Mucosa of rectum (tissue), 2 donors: ENCODE results near the gene KCNH3.

Source experiments
- H3K27ac ChIP-seq, 2 donors: one replicate each; pipeline ENCODE4 v1.7.0; 2013; ENCODE audit warnings: inconsistent platforms in 2 of 2, low read depth in 2 of 2, low read length in 2 of 2
- H3K27me3 ChIP-seq, 2 donors: one replicate each; pipeline ENCODE4 v1.7.0; 2013; ENCODE audit warnings: low read length in 2 of 2; ENCODE audit not compliant: control insufficient read depth in 2 of 2, insufficient read depth in 2 of 2
- H3K36me3 ChIP-seq, 2 donors: one replicate each; pipeline ENCODE4 v1.7.0; 2013; ENCODE audit warnings: low read length in 2 of 2; ENCODE audit not compliant: control insufficient read depth in 2 of 2, insufficient read depth in 2 of 2
- H3K4me1 ChIP-seq, 2 donors: one replicate each; pipeline ENCODE4 v1.7.0; 2013; ENCODE audit warnings: low read length in 2 of 2, mild to moderate bottlenecking in 1 of 2; ENCODE audit not compliant: control insufficient read depth in 2 of 2, insufficient read depth in 2 of 2
- H3K4me3 ChIP-seq, 2 donors: one replicate each; pipeline ENCODE4 v1.7.0; 2013; ENCODE audit warnings: low read length in 2 of 2
- H3K9ac ChIP-seq, 2 donors: one replicate each; pipeline ENCODE4 v1.7.0; 2013; ENCODE audit warnings: low read length in 2 of 2, low read depth in 1 of 2, mild to moderate bottlenecking in 1 of 2
- H3K9me3 ChIP-seq, 2 donors: one replicate each; pipeline ENCODE4 v1.7.0; 2013; ENCODE audit warnings: low read length in 2 of 2; ENCODE audit not compliant: control insufficient read depth in 2 of 2
- donor health status: healthy.
- donor health status: Normal muscosa, but diverticular disease.

Gene KCNH3

GRCh38 chr12:49566361-49566760, 27.5 kb downstream of the KCNH3 start:
- H3K27me3 ChIP-seq, result no peaks in the 10 kb centered on the region
- H3K4me3 ChIP-seq, result peak overlapping the region in 1 of 2 donors; percentile 99
- H3K9ac ChIP-seq, result no peak overlapping the region
- no peaks in the 10 kb centered on the region for H3K9me3 ChIP-seq
- no peak overlapping the region for H3K27ac ChIP-seq
- H3K4me1 ChIP-seq, result peaks cover 16 to 19% of the 10 kb centered on the region in 2 donors
- peaks cover 34 to 43% of the 10 kb centered on the region in 2 donors for H3K36me3 ChIP-seq

- peak overlapping the region; percentile 92 to 97 for H3K9ac ChIP-seq
- H3K36me3 ChIP-seq, result peaks cover 29 to 35% of the 10 kb centered on the region in 2 donors
- H3K27me3 ChIP-seq, result no peaks in the 10 kb centered on the region
- H3K27ac ChIP-seq, result no peak overlapping the region
- H3K4me3 ChIP-seq, result peak overlapping the region; percentile 94 to 99
- no peaks in the 10 kb centered on the region for H3K9me3 ChIP-seq
- H3K4me1 ChIP-seq, result peaks cover 16 to 19% of the 10 kb centered on the region in 2 donors
These were observed 28.4 kb downstream of the KCNH3 start for GRCh38 chr12:49567302-49567610.

- peaks cover 16 to 19% of the 10 kb centered on the region in 2 donors for H3K4me1 ChIP-seq
- peak within 1 kb of the TSS; percentile 92 to 97 for H3K9ac ChIP-seq
- peaks cover 24 to 30% of the 10 kb centered on the region in 2 donors for H3K36me3 ChIP-seq
- H3K27me3 ChIP-seq, result no peaks in the 10 kb centered on the region
- H3K27ac ChIP-seq, result peak within 1 kb of the TSS; percentile 90 to 93
- H3K9me3 ChIP-seq, result no peaks in the 10 kb centered on the region
- peak within 1 kb of the TSS; percentile 94 to 99 for H3K4me3 ChIP-seq
These were observed 29.0 kb downstream of the KCNH3 start, which contains the start of gene MCRS1 for GRCh38 chr12:49567611-49568441. Gene MCRS1 (minus strand): TSS chr12:49568142. CDS start chr12:49566731, 1,411 bp downstream.

GRCh38 chr12:49568442-49569162, 29.8 kb downstream of the KCNH3 start:
- peak overlapping the region; percentile 94 to 99 for H3K4me3 ChIP-seq
- H3K27ac ChIP-seq, result peak overlapping the region in 1 of 2 donors; percentile 93
- peak overlapping the region; percentile 92 to 97 for H3K9ac ChIP-seq
- H3K36me3 ChIP-seq, result peaks cover 16 to 22% of the 10 kb centered on the region in 2 donors
- no peaks in the 10 kb centered on the region for H3K9me3 ChIP-seq
- peaks cover 16 to 19% of the 10 kb centered on the region in 2 donors for H3K4me1 ChIP-seq
- no peaks in the 10 kb centered on the region for H3K27me3 ChIP-seq

GRCh38 chr12:49577589-49578315, 38.9 kb downstream of the KCNH3 start:
- no peaks in the 10 kb centered on the region for H3K27me3 ChIP-seq
- no peak overlapping the region for H3K4me3 ChIP-seq
- H3K36me3 ChIP-seq, result peaks cover 0 to 7% of the 10 kb centered on the region in 2 donors
- peaks cover 0 to 2% of the 10 kb centered on the region in 2 donors for H3K4me1 ChIP-seq
- no peak overlapping the region for H3K9ac ChIP-seq
- no peak overlapping the region for H3K27ac ChIP-seq
- no peaks in the 10 kb centered on the region for H3K9me3 ChIP-seq

- Histone ChIP-seq H3K9ac (no peak overlapping the region), H3K27ac (no peak overlapping the region), H3K27me3 (no peaks in the 10 kb centered on the region)
These were observed 39.8 kb downstream of the KCNH3 start for GRCh38 chr12:49578471-49579112.

GRCh38 chr12:49580572-49581535, 42.0 kb downstream of the KCNH3 start:
- no peaks in the 10 kb centered on the region for H3K9me3 ChIP-seq
- peaks cover 0 to 4% of the 10 kb centered on the region in 2 donors for H3K36me3 ChIP-seq
- no peak overlapping the region for H3K4me3 ChIP-seq
- peaks cover 0 to 2% of the 10 kb centered on the region in 2 donors for H3K4me1 ChIP-seq
- no peaks in the 10 kb centered on the region for H3K27me3 ChIP-seq
- H3K27ac ChIP-seq, result no peak overlapping the region
- no peak overlapping the region for H3K9ac ChIP-seq

More at GRCh38 chr12:49578471-49579112, 39.8 kb downstream of the KCNH3 start:
- Histone ChIP-seq H3K4me1 (peaks cover 0 to 2% of the 10 kb centered on the region in 2 donors), H3K9me3 (no peaks in the 10 kb centered on the region), H3K4me3 (no peak overlapping the region), H3K36me3 (peaks cover 0 to 7% of the 10 kb centered on the region in 2 donors)

GRCh38 chr12:49582201-49582600, 43.4 kb downstream of the KCNH3 start:
- Histone ChIP-seq H3K9ac (no peak overlapping the region), H3K36me3 (peaks cover 0 to 4% of the 10 kb centered on the region in 2 donors), H3K4me1 (peaks cover 0 to 2% of the 10 kb centered on the region in 2 donors), H3K4me3 (no peak overlapping the region), H3K27ac (no peak overlapping the region), H3K9me3 (no peaks in the 10 kb centered on the region), H3K27me3 (no peaks in the 10 kb centered on the region)

GRCh38 chr12:49582850-49583249, 44.0 kb downstream of the KCNH3 start:
- Histone ChIP-seq H3K27ac (no peak overlapping the region), H3K9me3 (no peaks in the 10 kb centered on the region), H3K27me3 (no peaks in the 10 kb centered on the region), H3K4me1 (peaks cover 0 to 2% of the 10 kb centered on the region in 2 donors), H3K4me3 (no peak overlapping the region), H3K9ac (no peak overlapping the region), H3K36me3 (no peaks in the 10 kb centered on the region)
